ENCODE results near the gene NADK.
"Not testable (repeated sequence)": the region's sequence is repeated elsewhere in the genome, so short reads cannot be mapped to it uniquely, and the experiment has no call there.

Gene NADK

DNA sequence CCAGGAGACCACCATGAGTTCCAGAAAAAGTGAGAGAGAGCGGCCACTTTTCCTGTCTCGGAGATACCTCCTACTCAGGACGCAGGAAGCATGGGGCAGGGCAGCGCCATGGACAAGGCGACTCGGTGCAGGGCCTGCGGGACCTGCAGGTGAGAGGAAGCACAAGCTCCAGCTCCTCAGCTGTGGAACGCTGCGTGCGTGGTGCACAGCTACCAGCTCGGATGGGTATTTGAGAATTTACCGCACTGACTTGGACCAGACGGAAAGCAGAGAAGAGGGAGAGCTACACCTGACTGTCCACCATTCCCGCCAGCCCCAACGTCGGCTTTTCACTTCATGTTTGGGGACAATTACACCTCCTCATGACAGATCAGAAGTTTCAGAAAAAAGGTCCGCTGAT, 45.9 kb downstream of the NADK start:
- TF ChIP-seq, protein P1, sequence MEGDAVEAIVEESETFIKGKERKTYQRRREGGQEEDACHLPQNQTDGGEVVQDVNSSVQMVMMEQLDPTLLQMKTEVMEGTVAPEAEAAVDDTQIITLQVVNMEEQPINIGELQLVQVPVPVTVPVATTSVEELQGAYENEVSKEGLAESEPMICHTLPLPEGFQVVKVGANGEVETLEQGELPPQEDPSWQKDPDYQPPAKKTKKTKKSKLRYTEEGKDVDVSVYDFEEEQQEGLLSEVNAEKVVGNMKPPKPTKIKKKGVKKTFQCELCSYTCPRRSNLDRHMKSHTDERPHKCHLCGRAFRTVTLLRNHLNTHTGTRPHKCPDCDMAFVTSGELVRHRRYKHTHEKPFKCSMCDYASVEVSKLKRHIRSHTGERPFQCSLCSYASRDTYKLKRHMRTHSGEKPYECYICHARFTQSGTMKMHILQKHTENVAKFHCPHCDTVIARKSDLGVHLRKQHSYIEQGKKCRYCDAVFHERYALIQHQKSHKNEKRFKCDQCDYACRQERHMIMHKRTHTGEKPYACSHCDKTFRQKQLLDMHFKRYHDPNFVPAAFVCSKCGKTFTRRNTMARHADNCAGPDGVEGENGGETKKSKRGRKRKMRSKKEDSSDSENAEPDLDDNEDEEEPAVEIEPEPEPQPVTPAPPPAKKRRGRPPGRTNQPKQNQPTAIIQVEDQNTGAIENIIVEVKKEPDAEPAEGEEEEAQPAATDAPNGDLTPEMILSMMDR (IDR thresholded peaks at IDR 0.05; ENCODE audit: control extremely low read depth, extremely low read depth, low read depth, missing control alignments), result no peak
- ChIA-PET POLR2A (no interaction called here), CTCF (no interaction called here)
- DNase-seq (ENCODE audit: extremely low spot score), result no peak

DNA sequence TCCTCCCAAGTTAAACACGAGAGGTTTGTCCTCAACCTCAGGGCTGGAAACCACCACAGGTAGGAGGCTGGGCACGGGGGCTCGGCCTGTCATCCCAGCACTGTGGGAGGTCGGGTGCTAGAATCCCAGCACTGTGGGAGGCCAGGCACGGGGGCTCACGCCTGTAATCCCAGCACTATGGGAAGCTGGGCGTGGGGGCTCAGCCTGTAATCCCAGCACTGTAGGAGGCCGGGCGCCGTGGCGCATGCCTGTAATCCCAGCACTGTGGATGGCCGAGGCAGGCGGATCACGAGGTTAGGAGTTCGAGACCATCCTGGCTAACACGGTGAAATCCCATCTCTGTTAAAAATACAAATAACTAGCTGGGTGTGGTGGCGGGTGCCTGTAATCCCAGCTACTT, 47.4 kb downstream of the NADK start:
- TF ChIP-seq, protein P1 (IDR thresholded peaks at IDR 0.05; ENCODE audit: control extremely low read depth, extremely low read depth, low read depth, missing control alignments), result no peak
- no peak for DNase-seq (ENCODE audit: extremely low spot score)
- POLR2A ChIA-PET, result no interaction called here
- CTCF ChIA-PET, result no interaction called here

- DNase-seq (ENCODE audit: extremely low spot score); POLR2A ChIA-PET; CTCF ChIA-PET: not testable (repeated sequence)
Measured at GRCh38 chr1:1730230-1730629, 48.0 kb downstream of the NADK start.

GRCh38 chr1:1729116-1729816, 49.0 kb downstream of the NADK start:
- DNase-seq (ENCODE audit: extremely low spot score); POLR2A ChIA-PET; CTCF ChIA-PET: not testable (repeated sequence)

DNA sequence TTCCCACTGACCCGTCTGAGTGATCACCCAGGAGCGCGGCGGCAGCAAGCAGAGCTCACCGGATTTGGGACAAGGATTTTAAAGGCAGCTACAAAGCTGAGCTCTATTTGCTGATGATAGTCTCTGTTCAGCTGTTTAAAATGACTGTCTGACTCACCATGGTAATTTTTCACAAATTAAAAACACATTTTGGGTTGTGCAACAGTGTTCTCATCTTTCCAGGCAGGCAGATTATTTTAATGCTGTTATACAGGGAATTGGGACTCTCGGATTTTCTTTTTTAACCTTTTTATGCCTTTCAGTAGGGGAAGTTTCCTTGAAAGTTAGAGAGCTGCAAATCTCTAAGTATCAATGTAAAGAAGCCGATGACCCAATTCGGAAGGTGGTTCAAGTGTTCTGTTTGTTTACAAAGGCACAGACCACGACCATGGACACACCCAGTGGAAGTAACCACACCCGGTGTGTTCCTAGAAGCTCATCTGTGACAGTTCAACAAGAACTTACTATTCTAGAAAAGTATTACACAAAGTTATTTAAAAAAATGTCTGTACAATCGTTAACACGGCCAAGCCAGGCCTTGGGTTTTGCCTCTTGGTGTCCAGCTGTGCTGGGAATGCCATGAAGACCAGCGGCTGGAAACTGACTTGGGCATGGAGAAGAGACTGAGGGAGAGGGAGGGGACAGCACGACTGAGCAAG, 49.8 kb downstream of the NADK start:
- POLR2A ChIA-PET; CTCF ChIA-PET; DNase-seq (ENCODE audit: extremely low spot score): not testable (repeated sequence)

GRCh38 chr1:1727131-1727651, 51.1 kb downstream of the NADK start:
- POLR2A ChIA-PET; DNase-seq (ENCODE audit: extremely low spot score); CTCF ChIA-PET: not testable (repeated sequence)

- POLR2A ChIA-PET; CTCF ChIA-PET; DNase-seq (ENCODE audit: extremely low spot score): not testable (repeated sequence)
Measured at GRCh38 chr1:1726088-1726487, 52.2 kb downstream of the NADK start.

GRCh38 chr1:1724035-1724864, 54.0 kb downstream of the NADK start, which contains the start of gene CDK11A:
Gene CDK11A (minus strand): TSS chr1:1724357. CDS start chr1:1722818, 1,539 bp downstream.
- CTCF ChIA-PET, result not testable (repeated sequence)

GRCh38 chr1:1721201-1721600, 57.1 kb downstream of the NADK start:
- ChIA-PET CTCF (no interaction called here), POLR2A (no interaction called here)
- no peak for DNase-seq (ENCODE audit: extremely low spot score)
- TF ChIP-seq, protein P1 (IDR thresholded peaks at IDR 0.05; ENCODE audit: control extremely low read depth, extremely low read depth, low read depth, missing control alignments), result no peak

More at GRCh38 chr1:1724035-1724864, 54.0 kb downstream of the NADK start, which contains the start of gene CDK11A:
- DNase-seq (ENCODE audit: extremely low spot score), result peak; percentile 97
- POLR2A ChIA-PET, result interaction anchor here (0.6 kb wide), 2 partner anchors 153 to 185 kb away, joined by 5 to 7 read pairs; no protein-coding TSS in a partner anchor

- DNase-seq (ENCODE audit: extremely low spot score); CTCF ChIA-PET: not testable (repeated sequence)
- POLR2A ChIA-PET, result interaction anchor here (0.6 kb wide), 1 partner anchor 811 kb away, joined by 4 read pairs; no protein-coding TSS in a partner anchor
Measured at GRCh38 chr1:1715109-1715883, 63.0 kb downstream of the NADK start.

DNA sequence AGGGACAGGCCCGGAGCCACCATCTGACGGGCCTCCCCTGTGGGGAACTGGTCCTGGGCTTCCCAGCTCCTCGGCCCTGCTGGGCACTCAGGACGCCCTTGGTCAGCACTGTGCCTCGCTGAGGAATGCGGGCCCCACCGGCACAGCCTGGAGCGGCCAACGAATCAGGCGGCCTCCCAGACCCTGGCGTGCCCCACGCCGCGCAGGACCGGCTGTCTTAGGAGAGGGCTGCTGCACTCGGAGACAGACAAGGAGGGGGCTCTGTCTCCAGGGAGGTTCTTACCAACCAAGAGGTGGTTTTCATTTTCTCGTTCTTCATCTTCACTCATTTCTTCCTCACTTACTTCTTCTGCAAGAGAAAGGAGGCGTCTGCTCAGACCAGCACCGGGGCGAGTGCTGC, 70.4 kb downstream of the NADK start:
- CTCF ChIA-PET; POLR2A ChIA-PET; DNase-seq (ENCODE audit: extremely low spot score): not testable (repeated sequence)

DNA sequence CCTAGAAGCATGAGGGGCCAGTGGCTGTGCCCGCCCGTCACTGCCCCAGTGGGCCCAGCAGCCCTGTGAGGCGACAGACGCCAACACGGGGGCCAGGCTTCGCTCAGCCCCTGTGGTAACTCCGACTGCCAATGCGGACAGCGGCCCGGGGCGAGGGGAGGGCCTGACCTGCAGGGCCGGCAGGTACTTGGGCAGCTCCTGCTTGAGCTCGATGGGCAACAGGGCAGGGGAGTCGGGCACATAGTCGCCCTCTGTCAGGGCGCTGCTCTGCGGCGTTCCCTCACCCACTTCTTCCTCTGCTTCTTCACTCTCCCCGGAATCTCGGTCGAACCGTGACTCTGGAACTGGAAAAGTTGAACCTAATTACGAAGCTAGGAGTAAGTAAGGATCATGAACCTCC, 71.0 kb downstream of the NADK start:
- POLR2A ChIA-PET; DNase-seq (ENCODE audit: extremely low spot score); CTCF ChIA-PET: not testable (repeated sequence)

DNA sequence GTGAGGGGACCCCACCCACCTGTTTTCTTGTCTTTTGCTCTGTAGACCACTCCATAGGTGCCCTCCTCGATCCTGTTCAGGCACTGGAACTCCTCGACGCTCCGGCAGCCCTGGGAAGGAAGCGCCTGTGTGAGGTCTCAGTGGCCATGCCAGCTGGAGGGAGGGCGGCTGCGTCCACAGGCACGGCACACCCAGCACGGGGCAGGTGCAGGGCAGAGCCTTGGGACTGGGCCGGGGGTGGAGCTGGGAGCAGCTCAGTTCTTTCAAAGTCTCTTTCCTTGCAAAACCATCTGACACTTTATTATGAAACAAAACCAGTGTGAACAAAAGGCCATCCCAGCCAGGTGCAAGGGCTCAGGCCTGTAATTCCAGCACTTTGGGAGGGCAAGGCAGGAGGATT, 72.6 kb downstream of the NADK start:
- DNase-seq (ENCODE audit: extremely low spot score); POLR2A ChIA-PET; CTCF ChIA-PET: not testable (repeated sequence)

Data from GM10248 (cell line).